Activated CD4-positive, alpha-beta memory T cell treated with anti-CD3 and anti-CD28 coated beads, Interleukin-2, amount 10 ng/mL, durations not matched to agents 7 days and 5 days (primary cell): Measurements from ENCODE around the gene C19orf25. TPM values are rescaled to one million over a fixed set of nuclear protein-coding genes. Genes with fewer than 3 reads are reported as not detected.

Source experiments
- CTCF ChIA-PET: fragments of 350-600 bp; sonication (Branson Sonifier 250); formaldehyde crosslinking; loops from one replicate; lab custom pipeline; 2021; ENCODE audit warnings: antibody characterized with exemption, inconsistent platforms; lab: Charles Lee
- POLR2A ChIA-PET: fragments of 350-600 bp; sonication (Branson Sonifier 250); formaldehyde crosslinking; loops from one replicate; lab custom pipeline; 2021; ENCODE audit warnings: antibody characterized with exemption; lab: Charles Lee
- DNase-seq: peaks from one replicate; pipeline ENCODE4 v3.0.0-alpha.2; 2020
- H3K27ac Mint-ChIP-seq: one replicate; pipeline ENCODE4 v1.8.0; 2021; ENCODE audit warnings: mild to moderate bottlenecking, mixed read lengths
- H3K27me3 Mint-ChIP-seq: one replicate; pipeline ENCODE4 v1.8.0; 2021; ENCODE audit warnings: mixed read lengths
- H3K36me3 Mint-ChIP-seq: one replicate; pipeline ENCODE4 v1.8.0; 2021; ENCODE audit warnings: low read depth, mixed read lengths
- H3K4me1 Mint-ChIP-seq: one replicate; pipeline ENCODE4 v1.8.0; 2021; ENCODE audit warnings: mixed read lengths
- H3K4me3 Mint-ChIP-seq: one replicate; pipeline ENCODE4 v1.8.0; 2021; ENCODE audit warnings: mild to moderate bottlenecking, mixed read lengths
- H3K9me3 Mint-ChIP-seq: one replicate; pipeline ENCODE4 v1.8.0; 2021; ENCODE audit warnings: mixed read lengths
- total RNA-seq, 2 experiments: library from RNA; stranded (reverse); gene quantifications; one replicate each; pipeline ENCODE4 v1.2.3, GENCODE V29; 2021

C19orf25 gene
- total RNA-seq, 2 experiments from 2014 or later, result 38.4 to 38.5 TPM

- peaks cover 13% of the 10 kb centered on the region for H3K4me1 Mint-ChIP-seq
Observed at GRCh38 chr19:1468274-1468820, 10.7 kb downstream of the C19orf25 start.

GRCh38 chr19:1467490-1468273 is 11.3 kb downstream of the C19orf25 start:
- no peaks in the 10 kb centered on the region for H3K36me3 Mint-ChIP-seq
- POLR2A ChIA-PET, result interaction anchor here (0.9 to 2.1 kb wide), 5 partner anchors 10 to 25 kb away, joined by 3 to 7 read pairs (median 3); no protein-coding TSS in a partner anchor
- no peak overlapping the region for H3K27ac Mint-ChIP-seq
- no peak for DNase-seq
- no peaks in the 10 kb centered on the region for H3K9me3 Mint-ChIP-seq
- H3K27me3 Mint-ChIP-seq, result peaks cover 11% of the 10 kb centered on the region
- H3K4me3 Mint-ChIP-seq, result no peak overlapping the region
- peaks cover 10% of the 10 kb centered on the region for H3K4me1 Mint-ChIP-seq
- CTCF ChIA-PET, result no interaction called here

More at GRCh38 chr19:1468274-1468820, 10.7 kb downstream of the C19orf25 start:
- H3K4me3 Mint-ChIP-seq, result peak overlapping the region; percentile 35
- POLR2A ChIA-PET, result interaction anchor here (0.9 to 1.6 kb wide), 5 partner anchors 10 to 24 kb away, joined by 3 to 6 read pairs (median 3); partner anchors contain the start of gene C19orf25
- no peaks in the 10 kb centered on the region for H3K9me3 Mint-ChIP-seq
- no peaks in the 10 kb centered on the region for H3K36me3 Mint-ChIP-seq
- no peak for DNase-seq
- H3K27me3 Mint-ChIP-seq, result peaks cover 11% of the 10 kb centered on the region
- CTCF ChIA-PET, result interaction anchor here (1.3 kb wide), 1 partner anchor 14 kb away, joined by 4 read pairs; no protein-coding TSS in a partner anchor
- no peak overlapping the region for H3K27ac Mint-ChIP-seq

GRCh38 chr19:1467215-1467489 is 11.9 kb downstream of the C19orf25 start:
- no peaks in the 10 kb centered on the region for H3K36me3 Mint-ChIP-seq
- no peak overlapping the region for H3K27ac Mint-ChIP-seq
- POLR2A ChIA-PET, result interaction anchor here (0.6 to 2.1 kb wide), 5 partner anchors 9 to 30 kb away, joined by 3 to 7 read pairs (median 3); no protein-coding TSS in a partner anchor

GRCh38 chr19:1466461-1467214 is 12.4 kb downstream of the C19orf25 start:
- Mint-ChIP-seq H3K27me3 (peaks cover 9% of the 10 kb centered on the region), H3K9me3 (no peaks in the 10 kb centered on the region), H3K4me3 (no peak overlapping the region), H3K36me3 (no peaks in the 10 kb centered on the region), H3K4me1 (peaks cover 8% of the 10 kb centered on the region), H3K27ac (no peak overlapping the region)
- ChIA-PET CTCF (interaction anchor here (1.0 to 1.7 kb wide), 3 partner anchors 8 to 30 kb away, joined by 3 to 7 read pairs (median 3); no protein-coding TSS in a partner anchor), POLR2A (interaction anchor here (0.6 to 2.1 kb wide), 4 partner anchors 8 to 29 kb away, joined by 3 to 7 read pairs (median 4); no protein-coding TSS in a partner anchor)
- no peak for DNase-seq

More at GRCh38 chr19:1467215-1467489, 11.9 kb downstream of the C19orf25 start:
- peaks cover 10% of the 10 kb centered on the region for H3K4me1 Mint-ChIP-seq
- no peak for DNase-seq
- H3K4me3 Mint-ChIP-seq, result no peak overlapping the region
- CTCF ChIA-PET, result no interaction called here
- H3K9me3 Mint-ChIP-seq, result no peaks in the 10 kb centered on the region
- peaks cover 11% of the 10 kb centered on the region for H3K27me3 Mint-ChIP-seq

- POLR2A ChIA-PET, result interaction anchor here (0.9 to 2.1 kb wide), 2 partner anchors 7 to 11 kb away, joined by 4 to 7 read pairs; no protein-coding TSS in a partner anchor
Observed at GRCh38 chr19:1466018-1466460, 13.0 kb downstream of the C19orf25 start.

GRCh38 chr19:1465191-1466016 is 13.6 kb downstream of the C19orf25 start:
- Mint-ChIP-seq H3K27me3 (peaks cover 9% of the 10 kb centered on the region), H3K36me3 (no peaks in the 10 kb centered on the region), H3K4me3 (no peak overlapping the region), H3K4me1 (peaks cover 3% of the 10 kb centered on the region), H3K9me3 (no peaks in the 10 kb centered on the region), H3K27ac (no peak overlapping the region)
- ChIA-PET CTCF (interaction anchor here (1.0 to 1.7 kb wide), 3 partner anchors 9 to 29 kb away, joined by 3 to 7 read pairs (median 3); no protein-coding TSS in a partner anchor), POLR2A (interaction anchor here (2.1 kb wide), 1 partner anchor 10 kb away, joined by 7 read pairs; no protein-coding TSS in a partner anchor)
- DNase-seq, result peak; percentile 40

More at GRCh38 chr19:1466018-1466460, 13.0 kb downstream of the C19orf25 start:
- H3K27me3 Mint-ChIP-seq, result peaks cover 9% of the 10 kb centered on the region
- H3K9me3 Mint-ChIP-seq, result no peaks in the 10 kb centered on the region
- DNase-seq, result no peak
- peaks cover 4% of the 10 kb centered on the region for H3K4me1 Mint-ChIP-seq
- no peaks in the 10 kb centered on the region for H3K36me3 Mint-ChIP-seq
- no peak overlapping the region for H3K4me3 Mint-ChIP-seq
- CTCF ChIA-PET, result interaction anchor here (1.0 to 1.7 kb wide), 3 partner anchors 8 to 30 kb away, joined by 3 to 7 read pairs (median 3); no protein-coding TSS in a partner anchor
- H3K27ac Mint-ChIP-seq, result no peak overlapping the region

GRCh38 chr19:1461862-1462261 is 17.2 kb downstream of the C19orf25 start:
- Mint-ChIP-seq H3K27me3 (peaks cover 23% of the 10 kb centered on the region), H3K4me1 (no peaks in the 10 kb centered on the region), H3K36me3 (no peaks in the 10 kb centered on the region), H3K4me3 (no peak overlapping the region), H3K27ac (no peak overlapping the region), H3K9me3 (no peaks in the 10 kb centered on the region)
- ChIA-PET CTCF (no interaction called here), POLR2A (interaction anchor here (1.7 kb wide), 1 partner anchor 9 kb away, joined by 3 read pairs; no protein-coding TSS in a partner anchor)
- DNase-seq, result no peak

GRCh38 chr19:1460033-1460995 is 18.7 kb downstream of the C19orf25 start:
- POLR2A ChIA-PET, result no interaction called here

GRCh38 chr19:1459479-1459878 is 19.5 kb downstream of the C19orf25 start:
- H3K27me3 Mint-ChIP-seq, result peaks cover 31% of the 10 kb centered on the region
- no peaks in the 10 kb centered on the region for H3K9me3 Mint-ChIP-seq
- no peak overlapping the region for H3K27ac Mint-ChIP-seq
- DNase-seq, result no peak
- peaks cover 10% of the 10 kb centered on the region for H3K4me1 Mint-ChIP-seq
- no peak overlapping the region for H3K4me3 Mint-ChIP-seq
- H3K36me3 Mint-ChIP-seq, result no peaks in the 10 kb centered on the region
- ChIA-PET CTCF (no interaction called here), POLR2A (no interaction called here)

More at GRCh38 chr19:1460033-1460995, 18.7 kb downstream of the C19orf25 start:
- Mint-ChIP-seq H3K36me3 (no peaks in the 10 kb centered on the region), H3K9me3 (no peaks in the 10 kb centered on the region), H3K4me1 (peaks cover 6% of the 10 kb centered on the region), H3K4me3 (no peak overlapping the region), H3K27me3 (peaks cover 27% of the 10 kb centered on the region), H3K27ac (no peak overlapping the region)
- DNase-seq, result no peak
- CTCF ChIA-PET, result no interaction called here

- peaks cover 12% of the 10 kb centered on the region for H3K4me1 Mint-ChIP-seq
- H3K9me3 Mint-ChIP-seq, result no peaks in the 10 kb centered on the region
- H3K27me3 Mint-ChIP-seq, result peaks cover 39% of the 10 kb centered on the region
- H3K36me3 Mint-ChIP-seq, result no peaks in the 10 kb centered on the region
- ChIA-PET POLR2A (interaction anchor here (1.0 to 1.6 kb wide), 2 partner anchors 10 to 11 kb away, joined by 3 read pairs; no protein-coding TSS in a partner anchor), CTCF (interaction anchor here (0.9 to 1.2 kb wide), 2 partner anchors 12 to 14 kb away, joined by 3 to 4 read pairs; no protein-coding TSS in a partner anchor)
- DNase-seq, result no peak
- no peak overlapping the region for H3K27ac Mint-ChIP-seq
- H3K4me3 Mint-ChIP-seq, result no peak overlapping the region
Observed at GRCh38 chr19:1457892-1458291, 21.1 kb downstream of the C19orf25 start.
